Limb (tissue), 2 donors: ENCODE data around the gene DOP1A.

Experiments
- DNase-seq, 2 donors: peaks; one replicate each; pipeline ENCODE4 v3.0.0-alpha.2; 2016; ENCODE audit errors: extremely low spot score in 2 of 2

DOP1A gene

DNA sequence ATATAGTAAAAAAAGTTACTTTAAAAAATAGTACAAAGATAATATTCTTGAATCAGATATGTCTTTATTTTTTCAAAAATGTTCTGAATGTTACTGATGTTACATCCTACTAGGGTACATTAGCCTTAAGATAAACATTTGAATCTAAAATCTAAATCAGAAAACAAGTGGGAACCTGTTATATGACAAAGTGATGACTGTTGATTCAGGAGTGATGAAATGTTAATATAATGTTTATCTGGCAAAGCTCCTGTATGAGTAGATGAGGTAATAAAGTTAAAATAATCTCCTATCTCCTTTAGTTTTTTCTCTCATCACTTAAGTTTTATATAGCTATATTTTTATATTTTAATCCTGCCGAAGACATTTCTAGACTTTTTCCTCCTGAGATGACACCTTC, 4.2 kb downstream of the DOP1A start:
- no peak for DNase-seq

DNA sequence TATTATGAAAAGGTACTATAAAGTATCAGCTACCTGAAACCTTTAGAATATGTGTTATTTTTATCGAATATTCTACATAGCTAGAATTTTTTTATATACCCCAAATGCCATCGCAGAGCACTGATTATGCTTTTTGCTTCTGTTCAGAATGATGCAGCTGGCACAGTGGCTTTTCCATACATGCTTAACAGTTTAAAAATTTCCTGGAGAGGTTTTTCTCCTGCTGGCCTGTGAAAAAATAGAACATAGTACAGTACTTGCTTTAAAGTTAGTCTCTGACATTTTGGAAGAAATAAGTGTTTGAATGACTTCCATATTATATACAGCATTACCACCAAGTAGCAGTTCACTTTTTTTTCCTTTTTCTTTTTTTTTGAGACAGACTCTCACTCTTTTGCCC, 5.3 kb downstream of the DOP1A start:
- DNase-seq: no peak

DNA sequence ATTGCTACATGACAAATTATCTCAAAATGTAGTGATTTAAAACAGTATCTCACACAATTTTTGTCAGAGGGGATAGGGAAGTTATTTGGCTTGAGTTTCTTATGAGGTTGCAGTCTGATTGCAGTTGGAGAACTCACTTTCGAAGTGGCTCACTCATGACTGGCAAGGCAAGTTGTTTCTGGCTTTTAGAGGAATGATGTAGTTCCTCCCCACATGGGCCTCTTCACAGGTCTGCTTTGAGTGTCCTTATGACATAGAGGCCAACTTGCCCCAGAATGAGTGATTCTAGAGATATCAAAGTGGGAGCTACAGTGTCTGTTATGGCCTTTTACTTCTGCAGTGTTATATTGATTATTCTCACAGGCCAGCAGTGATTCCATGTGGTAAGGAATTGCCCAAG, 6.1 kb downstream of the DOP1A start:
- no peak for DNase-seq

DNA sequence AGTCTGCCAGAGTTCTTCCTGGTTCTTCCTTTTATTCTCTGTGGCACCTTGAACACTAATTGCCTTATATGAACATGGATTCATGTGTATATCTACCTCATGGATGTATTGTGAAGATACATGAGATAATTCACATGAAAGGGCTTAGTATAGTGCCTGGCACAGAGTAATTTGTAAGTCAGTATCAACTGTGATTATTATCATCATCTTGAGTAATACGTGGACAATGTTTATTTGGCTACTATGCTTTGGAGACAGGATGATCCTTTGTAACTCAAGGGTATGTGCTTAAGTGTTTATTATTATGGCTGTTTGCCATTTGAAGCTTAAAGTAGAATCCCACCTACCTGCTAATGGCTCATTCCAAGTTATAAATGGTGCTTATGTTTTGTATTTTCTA, 16.0 kb downstream of the DOP1A start:
- no peak for DNase-seq

DNA sequence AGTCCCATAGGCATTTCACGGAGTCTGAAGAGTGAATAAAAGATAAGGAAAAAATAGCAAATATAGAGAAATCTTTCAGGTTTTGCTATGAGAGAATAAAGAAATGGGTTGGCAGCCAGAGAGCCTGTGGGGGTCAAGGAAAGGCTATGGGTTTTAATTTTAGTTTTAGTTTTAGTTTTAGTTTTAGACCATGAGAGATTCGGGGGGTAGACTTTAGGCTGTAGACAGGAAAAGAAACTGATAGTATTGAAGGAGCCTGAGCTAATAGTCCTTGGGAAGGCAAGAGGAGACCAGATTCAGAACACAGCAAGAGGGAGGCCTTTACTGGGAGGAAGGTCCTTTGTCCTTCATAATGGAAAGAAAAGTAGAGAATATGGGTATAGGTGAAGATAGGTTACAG, 19.3 kb downstream of the DOP1A start:
- DNase-seq: no peak

DNA sequence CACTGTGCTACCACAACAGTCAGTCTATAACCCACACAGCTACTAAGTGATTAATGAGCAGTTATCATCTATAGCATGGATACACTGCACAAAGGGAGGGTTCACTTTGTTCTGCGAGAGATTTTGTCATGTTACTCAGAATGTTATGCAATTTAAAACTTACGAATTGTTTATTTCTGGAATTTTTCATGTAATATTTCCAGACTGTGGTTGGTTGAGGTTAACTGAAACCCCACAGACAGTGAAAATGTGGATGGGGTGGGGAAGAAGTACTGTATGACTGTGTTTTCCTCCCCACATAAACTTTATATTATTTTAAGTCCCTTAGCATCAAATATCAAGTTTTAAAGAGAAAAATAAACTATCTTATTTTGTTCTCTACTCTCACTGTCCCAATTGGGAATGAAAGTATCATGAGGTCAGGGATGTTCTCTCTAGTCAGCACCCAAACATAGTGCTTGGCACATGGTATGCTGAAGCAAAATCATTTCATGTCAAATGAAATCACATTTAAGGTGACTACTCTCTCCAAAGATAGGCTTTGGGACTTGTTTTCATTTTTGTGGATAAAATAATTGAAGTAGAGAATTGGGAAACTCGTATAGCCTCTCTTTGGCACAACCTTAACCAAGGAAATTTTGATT, 25.4 kb downstream of the DOP1A start:
- no peak for DNase-seq

DNA sequence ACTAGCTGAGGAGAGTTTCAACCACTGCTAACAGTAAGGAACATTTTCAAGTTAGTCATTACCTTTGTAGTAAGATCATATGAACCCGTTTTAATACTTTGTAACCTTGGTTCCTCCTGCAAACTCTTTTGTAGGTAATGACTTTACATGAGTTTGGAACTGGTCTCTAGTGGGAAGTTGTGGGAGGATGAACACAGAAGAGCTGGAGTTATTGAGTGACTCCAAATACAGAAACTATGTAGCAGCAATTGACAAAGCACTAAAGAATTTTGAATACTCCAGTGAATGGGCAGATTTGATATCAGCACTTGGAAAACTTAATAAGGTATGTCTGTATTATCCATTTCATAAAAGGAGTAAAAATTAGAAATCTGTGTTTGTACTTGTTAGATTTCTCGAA, 29.3 kb downstream of the DOP1A start:
- no peak for DNase-seq

DNA sequence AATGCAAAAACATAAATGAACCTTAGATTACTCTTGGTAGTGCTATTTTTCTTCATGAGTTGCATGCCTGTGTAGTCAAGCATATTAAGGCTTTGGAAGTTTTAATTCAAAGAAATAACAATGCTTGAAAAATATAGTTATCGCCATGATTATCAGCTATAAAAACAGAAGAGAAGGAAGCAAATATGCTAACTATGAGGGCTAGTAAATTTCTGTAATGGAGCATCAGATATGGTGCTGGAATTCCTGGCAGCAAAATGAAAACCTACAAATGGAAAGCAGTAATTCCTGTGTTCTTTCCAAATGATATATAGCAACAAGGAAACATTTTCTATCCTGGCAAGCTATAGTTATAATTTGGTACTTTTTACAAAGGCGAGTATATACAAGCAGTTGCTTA, 29.7 kb downstream of the DOP1A start:
- DNase-seq: peak in 1 of 2 donors; percentile 4

DNA sequence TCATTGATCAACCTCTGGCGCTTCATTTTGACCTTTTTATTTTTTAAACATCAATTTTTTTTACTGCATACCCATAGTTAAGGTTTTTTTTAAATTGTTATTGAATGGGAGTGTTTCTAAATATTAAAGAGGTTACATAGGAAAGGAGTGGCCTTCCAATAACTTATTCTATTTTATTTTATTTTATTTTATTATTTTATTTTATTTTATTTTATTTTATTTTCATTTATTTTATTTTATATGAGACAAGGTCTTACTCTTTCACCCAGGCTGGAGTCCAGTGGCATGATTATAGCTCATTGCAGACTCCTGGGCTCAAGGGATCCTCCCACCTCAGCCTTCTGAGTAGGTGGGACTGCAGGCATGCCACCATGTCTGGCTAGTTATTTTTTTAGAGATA, 30.2 kb downstream of the DOP1A start:
- no peak for DNase-seq

DNA sequence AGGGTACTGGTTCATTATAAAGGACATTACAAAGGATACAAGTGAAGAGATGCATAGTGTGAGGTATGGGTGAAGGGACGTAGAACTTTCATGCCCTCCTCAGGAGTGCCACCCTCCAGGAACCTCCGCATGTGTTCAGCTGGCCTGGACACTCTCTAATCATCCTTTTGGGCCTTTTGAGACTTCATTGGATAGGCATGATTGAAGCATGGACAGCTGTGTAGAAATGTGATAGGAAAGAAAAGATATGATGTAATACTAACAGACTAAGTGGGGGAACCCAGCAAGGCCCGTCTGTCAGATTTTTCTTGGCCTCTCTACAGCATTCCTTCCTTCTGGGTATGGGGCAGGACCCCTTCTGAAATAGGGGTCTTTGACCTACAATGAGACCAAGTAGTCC, 31.1 kb downstream of the DOP1A start:
- no peak for DNase-seq

DNA sequence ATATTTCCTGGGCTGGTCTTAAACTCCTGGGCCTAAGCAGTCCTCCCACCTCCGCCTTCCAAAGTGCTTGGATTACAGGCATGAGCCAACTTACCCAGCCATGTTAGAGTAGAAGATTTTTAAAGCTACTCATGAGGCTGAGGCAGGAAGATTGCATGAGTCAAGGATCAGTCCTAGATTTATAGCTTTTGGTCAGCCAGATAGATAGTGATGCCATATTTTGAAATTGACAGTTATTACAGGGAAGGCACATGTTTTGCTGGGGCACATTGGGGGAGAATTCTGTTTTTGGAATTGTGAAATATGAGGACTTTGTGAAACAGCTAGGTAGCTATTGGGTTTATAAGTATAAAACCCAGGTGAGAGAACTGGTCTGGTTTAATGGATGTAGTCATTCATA, 40.9 kb downstream of the DOP1A start:
- no peak for DNase-seq

DNA sequence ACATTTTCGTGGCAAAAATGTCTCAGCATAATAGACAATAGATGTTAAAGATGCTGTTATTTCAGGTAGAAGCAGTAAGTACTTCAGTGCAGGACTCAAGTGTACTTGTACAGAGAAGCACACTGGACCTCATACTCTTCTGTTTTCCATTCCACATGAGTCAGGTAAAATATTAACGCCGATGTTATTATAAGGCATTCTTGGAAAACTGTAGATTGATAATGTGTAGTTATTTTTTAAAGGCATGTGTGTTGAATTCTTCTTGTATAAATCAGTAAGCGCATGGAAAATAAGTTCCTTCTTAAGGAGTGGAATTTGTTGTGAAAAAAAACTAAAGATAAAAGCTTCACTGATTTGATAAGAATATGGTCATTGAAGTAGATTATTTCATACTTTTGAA, 45.8 kb downstream of the DOP1A start:
- no peak for DNase-seq

DNA sequence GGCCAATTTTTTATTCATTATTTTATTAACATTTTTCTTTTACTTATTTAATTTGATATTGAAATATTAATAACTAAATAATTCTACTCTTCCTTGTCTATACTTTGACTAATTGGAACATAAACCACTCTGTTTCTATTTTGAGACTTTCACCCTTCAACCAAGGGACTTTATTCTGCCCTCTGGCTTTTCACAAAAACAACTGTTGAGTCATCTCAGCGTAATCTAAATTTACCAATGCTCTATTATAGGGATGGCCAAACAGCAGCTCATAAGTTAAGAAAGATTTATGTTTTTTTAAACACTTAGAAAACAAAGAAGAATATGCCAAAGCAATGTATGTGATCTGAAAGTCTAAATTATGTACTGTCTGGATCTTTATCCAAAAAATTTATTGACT, 46.7 kb downstream of the DOP1A start:
- DNase-seq: no peak

DNA sequence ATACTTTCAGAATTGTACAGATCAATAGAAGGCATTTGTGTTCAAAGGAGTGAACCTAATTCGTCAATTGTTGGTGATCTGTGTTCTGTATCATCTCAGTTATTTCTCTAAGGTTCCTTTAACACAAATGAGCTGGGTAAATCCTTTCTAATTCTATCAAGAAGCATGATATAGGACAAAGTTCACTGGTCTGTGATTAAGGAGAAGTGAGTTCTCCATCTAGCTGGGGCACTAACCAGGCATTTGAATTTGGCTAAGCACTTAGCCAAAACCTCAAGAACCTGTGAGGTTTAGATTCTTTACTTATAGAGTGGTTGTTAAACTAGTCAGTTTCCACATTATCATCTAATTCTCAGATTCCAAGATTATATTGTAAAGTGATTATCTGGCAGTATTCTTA, 50.3 kb downstream of the DOP1A start:
- DNase-seq: no peak

DNA sequence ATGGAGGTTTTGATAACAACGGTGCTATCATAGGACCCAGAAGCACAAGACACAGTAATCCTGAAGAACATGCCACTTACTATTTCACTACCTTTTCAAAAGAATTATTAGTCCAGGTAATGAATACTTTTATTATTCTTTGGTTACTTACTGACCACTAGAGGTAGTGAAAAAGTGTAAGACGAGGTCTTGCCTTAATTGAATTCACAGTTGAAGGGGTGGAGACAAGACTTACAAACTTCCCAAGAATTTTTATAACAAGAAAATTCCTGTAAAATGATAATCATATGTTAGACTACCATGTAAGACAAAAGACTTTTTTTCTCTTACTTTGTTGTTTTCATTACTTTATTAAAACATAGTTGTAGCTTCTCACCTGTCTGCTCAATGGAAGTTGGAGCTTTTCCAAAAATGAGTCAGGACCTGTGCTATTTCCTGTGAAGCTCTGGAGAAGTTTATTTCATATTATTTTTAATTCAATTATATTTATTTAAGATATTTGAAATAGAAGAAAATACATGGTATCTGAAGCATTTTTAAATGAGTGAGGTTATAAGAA, 52.4 kb downstream of the DOP1A start:
- no peak for DNase-seq

DNA sequence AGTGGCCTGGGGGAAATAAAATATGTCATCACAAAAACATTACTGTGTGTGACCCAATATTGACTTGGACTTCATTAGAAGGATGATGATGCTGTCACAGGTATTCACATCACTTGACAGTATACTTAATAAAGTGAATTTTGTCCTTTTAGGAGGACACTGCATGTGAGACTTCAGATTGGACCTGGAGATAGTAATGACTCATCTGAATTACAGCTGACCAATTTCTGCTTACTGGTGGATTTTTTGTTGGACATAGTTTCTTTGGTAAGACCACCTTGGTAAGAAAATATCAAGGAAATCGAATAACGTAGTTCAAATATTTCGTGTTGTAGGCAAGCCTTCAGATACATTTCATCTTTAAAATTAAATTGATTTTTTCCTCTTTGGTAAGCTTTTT, 57.1 kb downstream of the DOP1A start:
- no peak for DNase-seq

DNA sequence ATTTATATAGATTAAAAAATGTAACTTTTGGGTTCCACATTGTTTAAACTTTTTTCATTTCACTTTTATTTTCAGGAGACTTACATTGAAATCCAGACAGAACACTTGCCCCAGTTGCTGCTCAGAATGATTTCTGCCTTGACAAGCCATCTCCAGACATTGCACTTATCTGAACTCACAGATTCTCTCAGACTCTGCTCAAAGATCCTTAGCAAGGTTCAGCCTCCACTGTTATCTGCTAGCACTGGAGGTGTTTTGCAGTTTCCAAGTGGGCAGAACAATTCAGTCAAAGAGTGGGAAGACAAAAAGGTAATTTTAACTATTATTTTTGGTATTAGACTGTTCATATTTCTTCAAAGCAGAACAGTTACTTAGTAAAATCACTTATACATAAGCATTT, 58.0 kb downstream of the DOP1A start:
- DNase-seq: no peak

DNA sequence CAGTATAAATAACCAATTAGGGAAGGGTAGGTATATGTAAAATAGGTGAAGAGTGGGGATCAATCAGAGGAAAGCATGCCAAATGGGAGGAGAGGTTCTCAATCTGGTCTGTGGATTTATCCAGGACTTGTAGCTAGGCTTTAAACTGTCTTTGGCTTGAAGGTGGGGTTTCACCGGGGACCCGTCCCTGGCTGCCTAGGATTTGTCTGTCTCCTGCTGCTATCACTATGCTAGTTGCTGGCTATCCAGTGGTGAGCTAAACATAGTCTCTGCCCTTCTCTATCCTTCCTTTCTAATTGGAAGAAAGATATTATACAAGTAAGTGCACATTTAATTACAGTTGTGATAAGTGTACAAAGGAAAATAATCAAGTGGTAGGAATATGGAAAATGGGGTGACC, 58.8 kb downstream of the DOP1A start:
- DNase-seq: no peak

DNA sequence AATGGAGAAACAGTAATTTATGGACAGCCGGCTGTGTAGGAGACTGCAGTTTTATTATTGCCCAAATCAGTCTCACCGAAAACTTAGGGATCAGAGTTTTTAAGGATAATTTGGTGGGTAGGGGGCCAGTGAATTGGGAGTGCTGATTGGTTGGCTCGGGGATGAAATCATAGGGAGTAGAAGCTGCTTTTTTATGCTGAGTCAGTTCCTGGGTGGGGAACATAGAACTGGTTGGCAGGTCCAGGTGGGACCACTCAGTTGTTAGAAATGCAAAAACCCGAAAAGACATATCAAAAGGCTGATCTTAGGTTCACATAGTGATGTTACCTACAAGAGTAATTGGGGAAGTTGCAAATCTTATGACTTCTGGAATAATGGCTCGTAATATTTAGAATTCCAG, 59.3 kb downstream of the DOP1A start:
- no peak for DNase-seq

DNA sequence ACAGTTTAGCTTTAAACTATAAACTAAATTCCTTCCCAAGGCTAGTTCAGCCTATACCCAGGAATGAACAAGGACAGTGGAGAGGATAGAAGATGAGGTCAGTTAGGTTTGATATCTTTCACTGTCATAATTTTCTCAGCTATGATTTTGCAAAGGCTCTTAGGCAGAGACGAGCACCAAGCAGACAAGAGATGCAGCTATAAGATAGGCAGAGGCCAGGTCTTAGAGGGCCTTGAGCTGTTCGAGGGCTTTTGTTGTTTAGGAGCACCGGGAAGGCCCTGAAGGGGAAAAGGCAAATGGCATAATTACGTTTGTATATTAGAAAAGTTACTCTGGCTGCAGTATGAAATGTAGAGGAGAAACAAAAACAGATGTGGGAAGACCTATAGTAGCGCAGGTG, 59.8 kb downstream of the DOP1A start:
- DNase-seq: no peak

DNA sequence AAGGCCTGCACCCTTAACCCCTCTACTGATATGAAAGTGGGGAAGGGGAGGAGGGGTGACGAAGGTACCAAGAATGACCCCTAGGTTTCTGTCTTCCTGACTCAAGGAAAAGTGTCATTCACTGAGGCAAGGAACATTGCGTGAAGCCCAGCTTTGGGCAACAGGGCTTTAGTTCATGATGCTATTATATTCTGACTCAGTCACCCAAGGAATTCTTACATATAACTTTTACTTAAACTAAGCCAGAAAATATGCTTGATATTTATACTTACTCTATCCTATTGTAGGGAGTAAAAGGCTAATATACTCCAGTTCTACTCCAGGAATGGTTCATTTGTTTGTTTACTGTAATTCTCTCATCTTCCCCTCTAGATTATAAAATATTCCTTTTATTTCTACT, 60.5 kb downstream of the DOP1A start:
- DNase-seq: no peak

DNA sequence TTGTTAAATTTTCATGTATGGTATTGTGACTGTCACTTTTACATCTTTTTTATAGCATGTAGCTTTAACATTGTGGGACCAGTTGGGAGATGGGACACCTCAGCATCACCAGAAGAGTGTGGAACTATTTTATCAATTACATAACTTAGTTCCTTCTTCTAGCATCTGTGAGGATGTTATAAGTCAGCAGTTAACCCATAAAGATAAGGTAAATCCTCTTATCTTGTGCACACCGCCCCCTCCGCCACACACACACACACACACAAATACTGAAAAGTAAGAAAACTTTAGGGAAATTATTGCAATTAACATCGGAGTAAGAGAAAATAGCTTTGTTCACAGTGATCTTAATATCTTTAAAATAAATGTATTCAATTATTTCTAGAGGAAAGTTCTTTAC, 64.7 kb downstream of the DOP1A start:
- DNase-seq: no peak

DNA sequence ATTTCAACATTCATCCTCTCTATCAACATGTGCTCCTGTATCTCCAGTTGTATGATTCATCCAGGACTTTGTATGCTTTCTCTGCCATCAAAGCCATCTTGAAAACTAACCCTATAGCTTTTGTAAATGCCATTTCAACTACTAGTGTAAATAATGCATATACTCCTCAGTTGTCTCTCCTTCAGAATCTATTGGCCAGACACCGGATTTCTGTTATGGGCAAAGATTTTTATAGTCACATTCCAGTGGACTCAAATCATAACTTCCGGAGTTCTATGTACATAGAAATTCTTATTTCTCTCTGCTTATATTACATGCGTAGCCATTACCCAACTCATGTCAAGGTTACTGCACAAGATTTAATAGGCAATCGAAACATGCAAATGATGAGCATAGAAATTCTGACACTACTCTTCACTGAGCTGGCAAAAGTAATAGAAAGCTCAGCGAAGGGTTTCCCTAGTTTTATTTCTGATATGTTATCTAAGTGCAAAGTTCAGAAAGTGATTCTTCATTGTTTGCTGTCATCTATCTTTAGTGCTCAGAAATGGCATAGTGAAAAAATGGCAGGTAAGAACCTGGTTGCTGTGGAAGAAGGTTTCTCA, 70.7 kb downstream of the DOP1A start:
- DNase-seq: no peak

DNA sequence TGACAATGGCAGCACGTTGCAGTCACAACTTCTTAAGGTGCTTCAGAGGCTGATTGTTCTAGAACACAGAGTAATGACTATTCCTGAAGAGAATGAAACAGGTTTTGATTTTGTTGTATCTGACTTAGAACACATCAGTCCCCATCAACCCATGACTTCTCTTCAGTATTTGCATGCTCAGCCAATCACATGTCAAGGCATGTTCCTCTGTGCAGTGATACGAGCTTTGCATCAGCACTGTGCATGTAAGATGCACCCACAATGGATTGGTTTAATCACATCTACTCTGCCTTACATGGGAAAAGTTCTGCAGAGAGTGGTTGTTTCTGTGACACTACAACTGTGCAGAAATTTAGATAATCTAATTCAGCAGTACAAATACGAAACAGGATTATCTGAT, 71.3 kb downstream of the DOP1A start:
- no peak for DNase-seq
